ENCODE data around the gene PARD3B. TPM values are rescaled to one million over a fixed set of nuclear protein-coding genes. Genes with fewer than 3 reads are reported as not detected.

The PARD3B gene
- total RNA-seq, 4 donors from 2014 or later, result 27.8 to 39.3 (median 33.7) TPM

GRCh38 chr2:205311201-205311600, 765.9 kb downstream of the PARD3B start:
- ATAC-seq (ENCODE audit: low FRiP score) (no peak), DNase-seq (ENCODE audit: low spot score) (no peak)
- TF ChIP-seq CTCF (IDR thresholded peaks at IDR 0.05), result no peak

- no peak for ATAC-seq (ENCODE audit: low FRiP score)
- TF ChIP-seq CTCF (IDR thresholded peaks at IDR 0.05), result no peak
- DNase-seq (ENCODE audit: low spot score), result no peak
Measured at GRCh38 chr2:205321231-205321630, 776.0 kb downstream of the PARD3B start.

GRCh38 chr2:205323929-205324328, 778.7 kb downstream of the PARD3B start:
- no peak for TF ChIP-seq CTCF (IDR thresholded peaks at IDR 0.05)
- no peak for ATAC-seq (ENCODE audit: low FRiP score)
- DNase-seq (ENCODE audit: low spot score), result no peak

GRCh38 chr2:205324355-205324754, 779.1 kb downstream of the PARD3B start:
- ATAC-seq (ENCODE audit: low FRiP score), result no peak
- no peak for DNase-seq (ENCODE audit: low spot score)
- no peak for TF ChIP-seq CTCF (IDR thresholded peaks at IDR 0.05)

- no peak for TF ChIP-seq CTCF (IDR thresholded peaks at IDR 0.05)
- no peak for ATAC-seq (ENCODE audit: low FRiP score)
- no peak for DNase-seq (ENCODE audit: low spot score)
Measured at GRCh38 chr2:205333351-205333750, 788.1 kb downstream of the PARD3B start.

GRCh38 chr2:205337274-205337673, 792.0 kb downstream of the PARD3B start:
- DNase-seq (ENCODE audit: low spot score), result no peak
- no peak for TF ChIP-seq CTCF (IDR thresholded peaks at IDR 0.05)
- no peak for ATAC-seq (ENCODE audit: low FRiP score)

- no peak for DNase-seq (ENCODE audit: low spot score)
- TF ChIP-seq CTCF (IDR thresholded peaks at IDR 0.05), result no peak
- no peak for ATAC-seq (ENCODE audit: low FRiP score)
Measured at GRCh38 chr2:205338156-205338555, 792.9 kb downstream of the PARD3B start.

Data from omental fat pad (tissue), 4 donors.